Pons (tissue), 1 donor: ENCODE results near the gene TMEM150B.

Experiments used
- DNase-seq: peaks from one replicate; pipeline ENCODE4 v3.0.0-alpha.2; 2016; ENCODE audit warnings: low spot score

TMEM150B gene

DNA sequence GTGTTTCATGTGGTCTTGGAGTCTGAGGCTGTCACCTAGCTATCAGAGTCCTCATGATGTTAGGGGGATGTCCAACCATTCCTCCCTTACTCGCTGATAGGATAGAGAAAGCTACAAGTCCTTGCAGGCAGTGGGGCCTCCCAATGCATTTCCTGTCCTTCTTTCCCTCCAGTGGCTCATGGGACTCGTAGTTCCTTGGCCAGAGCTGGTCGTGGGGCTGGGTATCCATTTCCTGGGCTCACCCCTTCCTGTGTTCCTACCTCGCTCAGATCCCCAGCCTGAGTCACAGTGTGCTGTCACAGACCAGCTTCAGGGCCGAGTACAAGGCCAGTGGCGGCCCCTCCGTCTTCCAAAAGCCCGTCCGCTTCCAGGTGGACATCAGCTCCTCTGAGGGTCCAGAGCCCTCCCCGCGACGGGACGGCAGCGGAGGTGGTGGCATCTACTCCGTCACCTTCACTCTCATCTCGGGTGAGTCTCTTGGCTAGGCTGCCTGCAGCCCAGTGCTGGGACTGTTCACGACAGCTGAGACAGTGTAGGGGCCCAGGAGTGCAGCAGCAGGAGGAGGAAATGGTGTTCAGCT lies 19.1 kb downstream of the TMEM150B start:
- no peak for DNase-seq

DNA sequence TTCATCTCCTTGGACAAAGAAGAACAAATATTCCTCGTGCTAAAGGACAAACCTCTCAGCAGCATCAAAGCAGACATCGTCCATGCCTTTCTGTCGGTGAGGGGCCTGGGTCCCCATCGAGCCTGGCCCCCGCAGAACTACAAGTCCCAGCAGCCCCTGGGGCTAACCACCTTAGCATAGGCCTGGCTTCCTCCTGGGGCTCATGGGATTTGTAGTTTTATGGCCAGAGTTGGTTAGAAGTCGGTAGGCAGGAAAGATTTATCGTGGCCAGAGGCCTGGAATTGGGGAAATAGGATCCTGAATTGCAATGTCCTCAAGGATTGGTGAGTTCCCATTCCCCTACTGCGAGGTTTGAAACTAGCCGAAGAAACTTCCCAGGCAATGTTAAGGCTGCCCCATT lies 19.6 kb downstream of the TMEM150B start:
- DNase-seq: no peak

DNA sequence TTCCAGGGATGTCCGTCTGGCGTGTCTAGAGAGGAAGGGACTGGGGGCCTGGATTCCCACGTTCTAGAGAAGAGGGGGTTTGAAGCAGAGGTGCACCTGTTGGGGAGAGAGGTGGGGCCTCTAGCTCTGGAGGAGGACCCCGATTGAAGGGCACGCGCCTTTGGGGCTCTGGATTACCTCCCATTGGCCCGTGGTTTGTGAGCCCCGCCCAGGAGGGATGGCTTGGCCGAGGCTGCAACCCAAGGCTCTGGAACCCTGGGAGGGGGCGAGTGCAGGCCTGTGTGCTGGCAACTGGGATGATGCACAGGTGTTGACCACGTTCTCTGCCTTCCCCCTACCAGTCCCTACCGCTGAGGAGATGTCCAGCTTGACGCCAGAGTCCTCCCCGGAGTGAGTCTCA lies 20.2 kb downstream of the TMEM150B start:
- DNase-seq: no peak

DNA sequence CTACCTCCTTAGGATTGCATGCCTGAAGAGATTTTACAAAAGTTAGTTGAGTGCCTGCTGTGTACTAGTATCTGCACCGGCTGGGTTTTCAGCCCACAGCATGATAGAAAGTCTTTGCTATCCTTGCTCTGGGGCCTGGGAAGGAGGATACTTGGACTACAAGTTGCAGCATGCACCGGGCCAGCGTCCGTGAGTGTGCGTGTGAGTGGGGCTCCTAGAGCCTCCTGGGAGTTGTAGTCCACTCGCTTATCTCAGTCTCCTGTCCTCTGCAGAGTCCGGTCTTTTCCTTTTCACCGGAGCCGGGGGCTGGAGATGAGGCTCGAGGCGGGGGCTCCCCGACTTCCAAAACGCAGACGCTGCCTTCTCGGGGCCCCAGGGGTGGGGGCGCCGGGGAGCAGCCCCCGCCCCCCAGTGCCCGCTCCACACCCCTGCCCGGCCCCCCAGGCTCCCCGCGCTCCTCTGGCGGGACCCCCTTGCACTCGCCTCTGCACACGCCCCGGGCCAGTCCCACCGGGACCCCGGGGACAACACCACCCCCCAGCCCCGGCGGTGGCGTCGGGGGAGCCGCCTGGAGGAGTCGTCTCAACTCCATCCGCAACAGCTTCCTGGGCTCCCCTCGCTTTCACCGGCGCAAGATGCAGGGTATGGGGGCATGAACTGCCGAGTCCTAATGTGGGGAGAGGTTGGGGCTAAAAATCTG lies 20.7 kb downstream of the TMEM150B start:
- no peak for DNase-seq

DNA sequence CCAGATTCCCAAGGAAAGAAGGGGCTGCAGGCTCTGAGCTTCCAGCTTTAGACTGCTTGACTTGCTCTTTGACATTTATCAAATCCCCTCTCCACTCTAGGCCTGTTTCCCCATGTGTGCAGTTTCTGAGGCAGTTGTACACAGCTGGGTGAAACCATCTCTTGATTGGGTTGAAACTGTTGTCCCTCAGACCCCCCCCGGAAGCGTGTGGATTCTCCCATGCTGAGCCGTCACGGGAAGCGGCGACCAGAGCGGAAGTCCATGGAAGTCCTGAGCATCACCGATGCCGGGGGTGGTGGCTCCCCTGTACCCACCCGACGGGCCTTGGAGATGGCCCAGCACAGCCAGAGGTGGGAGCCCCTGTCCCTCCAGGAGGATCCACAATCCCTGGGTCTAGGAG lies 21.7 kb downstream of the TMEM150B start:
- DNase-seq: no peak

DNA sequence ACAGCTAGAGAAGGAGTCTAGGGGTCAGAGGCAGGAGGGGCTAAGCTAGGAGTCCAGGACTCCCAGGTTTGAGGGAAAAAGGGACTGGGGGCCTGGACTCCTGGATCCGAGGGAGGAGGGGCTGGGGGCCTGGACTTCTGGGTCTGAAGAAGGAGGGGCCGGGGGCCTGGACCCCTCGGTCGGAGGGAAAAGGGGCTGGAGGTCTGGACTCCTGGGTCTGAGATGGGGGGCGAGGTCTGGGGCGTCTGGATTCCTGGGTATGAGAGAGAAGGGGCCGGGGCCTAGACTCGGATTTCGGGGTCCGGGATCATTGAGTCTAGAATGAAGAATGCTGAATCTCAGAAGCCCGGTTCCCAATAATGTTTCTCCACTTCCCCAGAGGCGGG lies 22.8 kb downstream of the TMEM150B start:
- no peak for DNase-seq

DNA sequence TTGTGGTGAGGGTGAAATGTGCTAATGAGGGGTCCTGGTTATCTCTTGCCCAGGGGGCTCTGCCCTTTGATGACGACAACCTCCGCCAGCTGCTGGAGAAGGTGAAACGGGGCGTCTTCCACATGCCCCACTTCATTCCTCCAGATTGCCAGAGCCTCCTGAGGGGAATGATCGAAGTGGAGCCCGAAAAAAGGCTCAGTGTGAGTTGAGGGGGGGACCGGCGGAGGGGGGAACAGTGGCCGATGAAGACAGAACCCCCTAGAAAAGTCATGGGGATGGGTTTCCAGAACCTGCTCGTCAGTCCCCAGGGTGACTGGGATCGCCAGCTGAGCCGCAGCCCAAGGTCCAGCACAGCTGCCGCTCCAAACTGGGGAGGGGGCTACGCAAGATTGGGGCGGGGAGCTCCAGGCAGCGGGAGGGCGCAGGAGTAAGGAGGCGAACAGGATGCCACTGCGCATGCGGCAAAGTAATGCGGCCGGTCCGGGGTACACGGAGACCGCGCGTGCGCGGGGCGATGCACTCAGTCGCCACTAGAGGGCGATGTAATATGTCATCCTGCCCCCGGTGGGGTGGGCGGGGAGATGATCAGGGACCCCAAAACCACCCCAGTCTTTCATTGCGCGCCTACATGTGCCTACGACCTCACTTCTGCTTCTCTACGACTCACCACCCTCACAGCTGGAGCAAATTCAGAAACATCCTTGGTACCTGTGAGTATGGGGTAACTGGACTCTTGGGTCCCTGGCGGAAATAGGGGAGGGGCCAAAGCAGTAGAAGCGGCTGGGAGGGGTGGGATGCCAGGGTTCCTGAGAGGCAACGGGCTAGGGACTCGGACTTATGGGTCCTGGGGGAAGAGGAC lies 23.5 kb downstream of the TMEM150B start:
- DNase-seq: peak; percentile 70

DNA sequence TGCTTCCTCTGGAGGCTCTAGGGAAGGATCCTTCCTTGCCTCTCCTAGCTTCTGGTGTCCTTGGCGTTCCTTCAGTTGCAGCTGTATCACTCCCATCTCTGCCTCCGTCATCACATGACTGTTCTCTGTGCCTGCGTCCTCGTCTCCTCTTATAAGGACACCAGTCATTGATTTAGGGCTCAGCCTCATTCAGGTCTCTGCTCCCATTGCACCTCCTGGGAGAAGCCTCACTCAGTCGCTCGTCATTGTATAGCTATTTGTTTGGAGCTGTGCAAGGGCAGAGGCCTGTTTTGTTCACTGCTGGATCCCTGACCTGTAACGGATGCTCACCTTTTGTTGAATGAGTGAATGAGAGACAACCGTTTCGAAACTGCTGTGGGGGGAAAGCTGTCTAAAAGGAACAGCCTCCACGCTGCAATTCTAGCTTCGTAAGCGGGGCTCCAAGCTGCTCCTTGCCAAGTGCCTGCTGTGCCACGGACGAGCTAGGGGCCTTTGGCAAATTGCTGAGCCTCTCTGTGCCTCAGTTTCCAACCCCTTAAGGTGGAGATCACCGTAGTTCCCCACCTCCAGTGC lies 24.2 kb downstream of the TMEM150B start:
- peak; percentile 59 for DNase-seq

DNA sequence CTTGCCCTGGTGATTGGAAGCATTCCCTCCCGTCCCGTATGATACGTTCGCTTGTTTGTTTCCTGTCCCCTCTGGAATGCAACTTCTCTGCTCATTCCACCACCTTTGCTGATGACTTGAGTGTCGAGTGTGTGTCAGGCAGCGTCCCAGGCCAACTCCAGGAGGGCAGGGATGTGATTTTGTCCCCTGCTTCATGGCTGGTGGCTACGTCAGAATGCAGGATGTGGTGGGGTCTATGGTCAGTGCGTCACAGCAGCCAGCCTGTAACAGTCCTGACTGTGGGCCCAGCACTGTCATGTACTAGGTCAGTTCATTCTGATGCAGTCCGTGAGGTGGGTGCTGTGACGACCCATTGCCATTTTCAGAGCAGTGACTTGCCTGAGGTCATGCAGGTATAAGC lies 25.1 kb downstream of the TMEM150B start:
- no peak for DNase-seq

DNA sequence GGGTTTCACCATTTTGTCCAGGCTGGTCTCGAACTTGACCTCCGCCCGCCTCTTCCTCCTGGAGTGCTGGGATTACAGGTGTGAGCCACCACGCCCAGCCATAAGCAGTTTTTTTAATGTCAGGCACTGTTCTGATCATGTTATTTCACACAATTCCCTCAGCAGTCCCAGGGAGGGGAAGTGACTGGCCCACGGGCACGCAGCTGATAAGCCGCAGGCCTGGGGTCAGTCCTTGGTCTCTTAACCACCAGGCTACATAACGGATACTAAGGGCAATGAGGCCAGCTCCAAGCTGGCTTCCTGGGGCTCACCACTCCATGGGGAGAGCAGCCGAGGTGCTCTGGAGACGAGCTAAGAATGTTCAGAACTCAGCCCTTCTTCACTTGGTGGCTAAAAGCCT lies 27.9 kb downstream of the TMEM150B start:
- DNase-seq: no peak

DNA sequence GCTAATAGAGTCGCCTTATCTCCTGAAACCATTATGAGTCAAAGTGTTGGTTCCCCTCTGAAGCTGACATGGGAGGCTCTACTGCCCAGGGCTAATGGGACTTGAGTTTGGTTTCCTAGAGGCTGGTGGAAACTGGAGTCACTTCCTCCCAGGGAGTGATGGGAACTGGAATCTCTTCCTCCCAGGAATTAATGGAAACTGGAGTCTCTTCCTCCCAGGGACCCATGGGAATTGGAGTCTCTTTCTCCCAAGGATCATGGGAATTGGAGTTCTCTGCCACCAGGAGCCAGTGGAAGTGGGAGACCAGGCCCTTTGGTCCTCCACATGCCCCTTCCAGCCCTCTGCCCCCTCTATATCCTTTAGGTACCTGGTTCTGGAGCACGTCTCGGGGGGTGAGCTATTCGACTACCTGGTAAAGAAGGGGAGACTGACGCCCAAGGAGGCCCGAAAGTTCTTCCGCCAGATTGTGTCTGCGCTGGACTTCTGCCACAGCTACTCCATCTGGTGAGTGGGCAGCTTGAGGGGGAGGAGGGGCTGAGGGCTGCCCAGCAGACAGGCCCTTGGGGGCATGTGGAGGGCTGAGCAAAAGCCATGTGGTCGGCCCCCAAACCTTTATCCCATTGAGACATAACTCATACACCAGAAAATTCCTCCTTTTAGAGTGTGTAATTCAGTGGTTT lies 35.9 kb downstream of the TMEM150B start:
- no peak for DNase-seq

DNA sequence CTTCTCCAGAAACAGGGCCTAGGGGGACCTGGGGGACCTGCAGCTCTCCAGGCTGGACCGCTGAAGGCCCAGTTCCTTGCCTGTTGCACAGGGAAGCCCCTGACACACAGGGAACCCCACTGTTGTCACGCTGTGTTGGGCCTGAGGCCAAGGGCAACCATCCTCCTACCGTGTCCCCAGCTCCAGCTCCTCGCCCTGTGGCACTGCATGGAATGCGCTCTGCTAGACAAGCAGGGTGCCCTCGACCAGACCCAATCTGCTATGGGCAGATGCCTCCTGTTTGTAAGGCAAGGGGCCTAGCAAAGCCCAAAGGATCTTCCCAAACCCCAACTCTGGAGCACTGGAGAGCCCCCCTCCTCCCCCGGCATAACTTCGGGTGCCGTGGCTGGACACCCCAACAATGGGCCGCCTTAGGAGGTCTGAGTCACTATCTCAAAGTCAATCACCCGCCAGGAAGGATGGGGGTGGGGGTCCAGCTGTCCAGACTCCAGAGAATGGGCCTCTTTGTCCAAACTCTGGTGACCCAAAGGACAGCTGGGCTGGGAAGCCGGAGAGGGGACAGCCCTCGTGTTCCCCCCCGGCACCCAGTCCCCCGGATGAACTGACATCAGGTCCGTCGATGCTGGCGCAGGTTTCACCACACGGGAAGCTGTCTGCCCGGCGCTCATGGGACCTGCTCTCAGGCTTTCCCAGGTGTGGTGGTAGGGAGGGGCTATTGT lies 37.6 kb downstream of the TMEM150B start:
- DNase-seq: peak; percentile 96

DNA sequence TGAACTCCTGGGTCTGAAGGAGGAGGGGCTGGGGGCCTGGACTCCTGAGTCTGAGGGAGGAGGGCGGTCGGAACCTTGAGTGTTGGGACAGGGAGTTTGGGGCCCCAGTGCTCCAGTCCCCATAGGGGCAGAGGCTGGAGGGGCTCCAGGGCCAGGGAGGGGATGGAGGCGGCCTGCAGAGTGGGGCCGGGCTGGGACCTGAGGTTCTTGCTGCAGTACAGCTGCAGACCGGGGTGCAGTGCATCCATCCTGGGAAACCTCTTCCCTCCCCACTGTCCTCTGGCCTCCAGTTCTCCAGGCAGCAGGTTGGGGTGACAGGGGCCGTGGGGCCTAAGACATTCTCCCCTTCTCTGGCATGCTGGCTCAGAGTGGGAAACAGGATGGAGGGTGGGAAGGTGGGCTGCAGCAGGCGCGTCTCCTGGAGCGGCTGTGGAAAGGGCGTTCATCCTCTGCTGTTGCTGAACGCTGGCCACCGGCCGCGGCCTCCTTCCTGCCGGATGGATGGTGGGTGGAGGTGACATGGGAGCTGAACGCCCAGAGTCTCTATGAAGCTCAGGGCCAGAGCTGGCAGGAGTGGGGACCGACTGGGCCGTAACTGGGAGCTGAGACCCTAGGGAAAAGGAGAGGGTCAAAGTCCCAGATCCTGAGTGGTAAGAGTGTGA lies 39.8 kb downstream of the TMEM150B start:
- DNase-seq: no peak

DNA sequence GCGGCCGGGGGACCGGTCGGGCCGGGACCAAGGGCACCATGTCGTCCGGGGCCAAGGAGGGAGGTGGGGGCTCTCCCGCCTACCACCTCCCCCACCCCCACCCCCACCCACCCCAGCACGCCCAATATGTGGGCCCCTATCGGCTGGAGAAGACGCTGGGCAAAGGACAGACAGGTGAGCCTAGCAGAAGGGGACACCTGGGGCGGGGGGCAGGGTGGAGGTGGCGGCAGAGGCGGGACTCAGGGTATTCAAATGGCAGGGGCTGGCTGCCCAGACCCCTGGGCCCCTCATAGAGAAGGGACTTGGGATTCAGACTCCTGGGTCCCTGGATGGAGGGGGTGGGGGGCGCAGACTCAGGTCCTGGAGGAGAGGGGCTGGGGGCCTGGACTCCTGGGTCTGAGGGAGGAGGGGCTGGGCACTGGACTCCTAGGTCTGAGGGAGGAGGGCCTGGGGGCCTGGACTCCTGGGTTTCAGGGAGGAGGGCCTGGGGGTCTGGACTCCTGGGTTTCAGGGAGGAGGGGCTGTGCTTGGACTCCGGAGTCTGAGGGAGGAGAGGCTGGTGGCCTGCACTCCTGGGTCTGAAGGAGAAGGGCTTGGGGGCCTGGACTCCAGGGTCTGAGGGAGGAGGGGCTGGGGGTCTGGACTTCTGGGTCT lies 40.6 kb downstream of the TMEM150B start:
- no peak for DNase-seq

DNA sequence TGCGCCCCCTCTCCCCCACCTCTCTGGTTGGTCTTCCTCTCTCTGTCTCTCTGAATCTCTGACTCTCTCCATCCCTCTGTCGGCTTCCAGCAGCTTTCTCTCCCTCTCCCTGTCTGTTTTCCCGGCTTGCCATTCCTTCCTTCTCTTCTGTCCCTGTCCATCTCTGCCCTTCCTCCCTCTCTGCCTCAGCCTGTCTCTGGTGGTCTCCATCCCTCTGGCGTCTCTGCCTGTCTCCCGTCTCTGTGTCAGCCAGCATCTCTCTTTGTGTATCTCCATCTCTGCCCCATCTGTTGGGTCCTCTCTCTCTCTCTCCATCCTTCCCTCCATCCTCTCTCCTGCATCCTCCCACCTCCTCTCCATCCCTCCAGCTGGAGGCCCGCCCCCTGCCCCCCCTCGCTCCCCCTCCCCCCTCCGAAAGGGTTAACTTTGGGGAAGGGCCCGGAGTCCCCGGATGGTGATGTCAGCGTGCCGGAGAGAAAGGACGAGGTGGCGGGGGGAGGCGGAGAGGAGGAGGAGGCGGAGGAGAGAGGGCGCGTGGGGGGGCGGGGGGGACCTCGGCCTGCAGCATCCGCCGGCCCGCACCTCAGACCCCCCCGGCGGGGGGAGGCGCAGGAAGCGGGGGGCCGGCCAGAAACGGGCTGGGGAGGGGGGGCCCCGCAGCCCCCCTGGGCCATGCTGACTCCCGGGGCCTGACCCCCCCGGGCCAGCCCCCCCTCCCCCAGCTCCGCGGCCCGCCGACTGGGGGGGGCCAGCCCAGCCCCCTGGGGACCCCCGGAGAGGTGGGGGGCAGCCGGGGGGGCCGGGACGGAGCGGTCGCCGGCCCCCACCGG lies 41.4 kb downstream of the TMEM150B start, which contains the start of gene BRSK1:
TSS of gene BRSK1 (plus strand) at position 450 of the 830 bp plus-strand sequence. CDS start 446 bp downstream, outside the sequence.
- DNase-seq: peak; percentile 57

DNA sequence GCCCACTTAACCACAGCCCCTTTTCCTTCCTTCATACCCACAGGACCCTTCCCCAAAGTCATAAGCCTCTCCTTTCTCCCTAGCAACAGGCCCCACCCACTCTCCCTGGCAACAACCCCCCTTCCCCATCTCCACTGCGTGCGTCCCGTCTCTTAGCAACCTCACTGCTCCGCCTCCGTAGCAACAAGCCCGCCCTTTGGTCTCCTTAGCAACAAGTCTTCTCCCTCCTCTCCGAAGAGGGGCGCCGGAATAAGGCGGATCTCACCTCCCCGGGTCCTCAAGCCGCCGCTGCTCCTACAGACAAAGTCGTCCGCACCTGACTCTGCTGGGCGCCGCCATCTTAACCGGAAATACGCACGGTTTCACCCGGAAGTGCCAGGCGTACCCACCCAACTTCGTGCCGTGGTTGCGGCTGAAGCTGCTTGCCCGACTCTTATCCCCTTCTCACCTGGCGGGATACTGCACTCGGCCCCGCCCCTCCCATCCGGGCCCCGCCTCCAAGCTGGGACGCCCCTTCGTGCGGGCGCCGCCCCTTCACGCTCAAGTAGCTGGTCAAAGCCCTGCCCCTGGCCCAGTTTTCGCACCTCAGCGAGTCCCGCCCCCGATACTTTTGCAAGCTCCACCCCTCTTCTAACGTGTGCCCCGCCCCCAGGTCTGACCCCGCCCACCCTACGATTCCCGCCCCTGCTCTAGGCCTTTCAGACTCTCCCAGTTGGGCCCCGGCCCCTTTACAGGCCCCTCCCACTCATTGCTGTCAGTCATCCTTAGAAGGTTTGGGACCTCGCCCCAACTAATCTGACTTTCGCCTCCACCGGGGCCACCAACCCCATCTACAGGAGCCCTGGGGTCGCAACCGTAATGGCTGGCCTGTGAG lies 45.1 kb downstream of the TMEM150B start, which contains the start of gene HSPBP1:
TSS of gene HSPBP1 (minus strand) at position 341 of the 874 bp plus-strand sequence. CDS start 502 bp downstream, outside the sequence.
- DNase-seq: peak; percentile 91

DNA sequence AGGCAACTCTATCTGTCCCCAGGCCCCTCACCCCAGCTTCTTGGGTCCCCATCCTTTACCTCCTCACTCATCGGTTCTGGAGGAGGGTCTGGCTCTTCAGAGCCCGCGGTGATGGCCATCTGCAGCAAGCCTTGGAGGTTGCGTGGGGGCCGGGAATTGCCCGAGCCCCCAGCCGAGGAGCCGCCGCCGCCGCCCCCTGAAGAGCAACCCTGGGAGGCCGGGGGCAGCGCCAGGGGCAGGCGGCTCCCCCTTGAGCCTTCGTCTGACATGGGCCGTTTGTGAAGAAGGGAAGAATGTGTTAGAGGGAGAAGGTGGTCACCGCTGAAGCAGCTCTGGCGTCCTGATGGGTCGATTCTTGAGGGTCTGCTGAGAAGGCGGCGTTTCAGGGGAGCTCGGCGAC lies 45.8 kb downstream of the TMEM150B start:
- no peak for DNase-seq
